ENCODE results near the gene CNTN5. TPM values are rescaled to one million over a fixed set of nuclear protein-coding genes. Genes with fewer than 3 reads are reported as not detected.

The CNTN5 gene
- total RNA-seq, 2 donors from 2014 or later = not detected

- no peaks in the 10 kb centered on the region for H3K9me3 ChIP-seq (ENCODE audit: control insufficient read depth, low read length, poor library complexity, severe bottlenecking)
- Mint-ChIP-seq H3K4me3 (no peak overlapping the region), H3K4me1 (no peaks in the 10 kb centered on the region), H3K27me3 (no peaks in the 10 kb centered on the region), H3K36me3 (ENCODE audit: low read depth) (no peaks in the 10 kb centered on the region), H3K27ac (no peak overlapping the region)
- ATAC-seq = no peak
- DNase-seq = no peak
These were observed 305.1 kb downstream of the CNTN5 start for GRCh38 chr11:99325847-99326246.

DNA sequence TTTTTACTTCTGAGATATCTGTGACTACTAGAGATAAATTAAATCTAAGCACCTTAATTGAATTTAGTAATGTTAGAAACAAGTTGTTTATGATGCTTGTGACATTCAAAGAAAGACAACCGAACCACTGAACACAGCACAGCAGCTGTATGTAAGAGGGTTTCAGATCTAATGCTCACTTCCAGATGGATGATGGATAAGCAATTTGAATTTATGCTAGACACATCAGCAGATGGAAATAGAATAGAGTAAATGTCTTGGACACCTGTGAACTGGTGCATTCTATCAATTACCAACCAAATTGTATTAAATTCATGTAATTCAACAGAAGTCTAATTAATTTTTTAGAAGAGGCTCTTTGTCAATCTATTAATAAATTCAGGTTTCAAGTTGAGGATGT is 306.3 kb downstream of the CNTN5 start:
- no peak for ATAC-seq
- H3K9me3 ChIP-seq (ENCODE audit: control insufficient read depth, low read length, poor library complexity, severe bottlenecking) = no peaks in the 10 kb centered on the region
- Mint-ChIP-seq H3K4me3 (no peak overlapping the region), H3K36me3 (ENCODE audit: low read depth) (no peaks in the 10 kb centered on the region), H3K27ac (no peak overlapping the region), H3K27me3 (no peaks in the 10 kb centered on the region), H3K4me1 (no peaks in the 10 kb centered on the region)
- DNase-seq = no peak

- Mint-ChIP-seq H3K27me3 (no peaks in the 10 kb centered on the region), H3K36me3 (ENCODE audit: low read depth) (no peaks in the 10 kb centered on the region), H3K4me1 (no peaks in the 10 kb centered on the region), H3K27ac (no peak overlapping the region), H3K4me3 (no peak overlapping the region)
- H3K9me3 ChIP-seq (ENCODE audit: control insufficient read depth, low read length, poor library complexity, severe bottlenecking) = no peaks in the 10 kb centered on the region
- ATAC-seq (no peak), DNase-seq (no peak)
These were observed 306.8 kb downstream of the CNTN5 start for GRCh38 chr11:99327527-99327926.

- no peaks in the 10 kb centered on the region for H3K9me3 ChIP-seq (ENCODE audit: control insufficient read depth, low read length, poor library complexity, severe bottlenecking)
- no peak for DNase-seq
- Mint-ChIP-seq H3K27me3 (no peaks in the 10 kb centered on the region), H3K4me1 (no peaks in the 10 kb centered on the region), H3K27ac (no peak overlapping the region), H3K36me3 (ENCODE audit: low read depth) (no peaks in the 10 kb centered on the region), H3K4me3 (no peak overlapping the region)
- no peak for ATAC-seq
These were observed 312.9 kb downstream of the CNTN5 start for GRCh38 chr11:99333621-99334020.

DNA sequence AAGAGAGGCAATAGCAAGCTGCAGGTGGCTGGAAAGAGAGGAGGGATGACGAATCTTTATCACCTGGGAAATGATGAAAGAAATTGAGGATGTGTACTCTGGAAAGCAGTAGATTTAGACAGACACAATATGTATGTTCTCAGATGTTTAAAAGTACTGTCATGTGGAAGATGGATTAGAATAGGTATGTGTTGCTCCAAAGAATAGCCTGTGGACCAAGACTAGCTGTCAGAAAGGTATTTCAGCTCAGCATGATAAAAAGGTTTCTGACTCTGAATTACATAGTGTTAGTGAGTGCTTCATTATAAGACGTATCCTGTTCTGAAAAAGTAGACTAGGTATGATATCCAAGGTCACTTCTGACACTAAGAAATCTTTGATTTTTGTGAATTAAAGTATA is 322.4 kb downstream of the CNTN5 start:
- Mint-ChIP-seq H3K4me3 (no peak overlapping the region), H3K36me3 (ENCODE audit: low read depth) (no peaks in the 10 kb centered on the region), H3K27me3 (no peaks in the 10 kb centered on the region), H3K4me1 (no peaks in the 10 kb centered on the region), H3K27ac (no peak overlapping the region)
- ATAC-seq (no peak), DNase-seq (no peak)
- no peaks in the 10 kb centered on the region for H3K9me3 ChIP-seq (ENCODE audit: control insufficient read depth, low read length, poor library complexity, severe bottlenecking)

DNA sequence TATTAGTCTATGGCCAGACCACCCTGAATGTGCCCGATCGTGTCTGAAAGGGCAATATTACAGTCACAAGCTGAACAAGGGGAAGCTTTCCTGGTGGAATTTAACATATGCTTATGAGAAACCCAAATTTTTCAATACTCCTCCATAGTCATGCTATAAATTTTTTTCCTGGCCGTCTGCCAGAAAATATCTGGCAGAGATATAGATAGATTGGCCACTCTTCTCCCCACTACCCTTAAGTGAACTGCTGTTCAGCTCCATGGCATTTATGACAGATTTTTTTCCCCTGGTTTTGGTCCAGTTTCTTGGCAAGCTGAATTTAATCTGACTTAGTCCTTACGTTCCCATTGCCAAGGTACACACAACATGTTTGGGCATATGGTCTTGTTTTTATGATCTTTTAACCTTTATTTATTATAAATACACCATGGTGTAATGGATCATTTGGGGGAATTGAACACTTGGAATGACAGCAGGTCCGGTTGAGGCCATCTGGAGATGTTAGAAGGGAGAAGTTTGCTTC is 328.5 kb downstream of the CNTN5 start:
- DNase-seq (no peak), ATAC-seq (no peak)
- H3K36me3 Mint-ChIP-seq (ENCODE audit: low read depth) = no peaks in the 10 kb centered on the region
- no peaks in the 10 kb centered on the region for H3K4me1 Mint-ChIP-seq
- no peaks in the 10 kb centered on the region for H3K9me3 ChIP-seq (ENCODE audit: control insufficient read depth, low read length, poor library complexity, severe bottlenecking)
- no peaks in the 10 kb centered on the region for H3K27me3 Mint-ChIP-seq
- no peak overlapping the region for H3K4me3 Mint-ChIP-seq
- no peak overlapping the region for H3K27ac Mint-ChIP-seq

GRCh38 chr11:99351624-99352023 is 330.9 kb downstream of the CNTN5 start:
- Mint-ChIP-seq H3K4me1 (no peaks in the 10 kb centered on the region), H3K36me3 (ENCODE audit: low read depth) (no peaks in the 10 kb centered on the region), H3K27me3 (no peaks in the 10 kb centered on the region), H3K27ac (no peak overlapping the region), H3K4me3 (no peak overlapping the region)
- H3K9me3 ChIP-seq (ENCODE audit: control insufficient read depth, low read length, poor library complexity, severe bottlenecking) = no peaks in the 10 kb centered on the region
- ATAC-seq (no peak), DNase-seq (no peak)

- H3K4me3 Mint-ChIP-seq = no peak overlapping the region
- H3K27me3 Mint-ChIP-seq = no peaks in the 10 kb centered on the region
- H3K36me3 Mint-ChIP-seq (ENCODE audit: low read depth) = no peaks in the 10 kb centered on the region
- no peaks in the 10 kb centered on the region for H3K9me3 ChIP-seq (ENCODE audit: control insufficient read depth, low read length, poor library complexity, severe bottlenecking)
- ATAC-seq (no peak), DNase-seq (no peak)
- H3K4me1 Mint-ChIP-seq = no peaks in the 10 kb centered on the region
- no peak overlapping the region for H3K27ac Mint-ChIP-seq
These were observed 331.9 kb downstream of the CNTN5 start for GRCh38 chr11:99352642-99353041.

DNA sequence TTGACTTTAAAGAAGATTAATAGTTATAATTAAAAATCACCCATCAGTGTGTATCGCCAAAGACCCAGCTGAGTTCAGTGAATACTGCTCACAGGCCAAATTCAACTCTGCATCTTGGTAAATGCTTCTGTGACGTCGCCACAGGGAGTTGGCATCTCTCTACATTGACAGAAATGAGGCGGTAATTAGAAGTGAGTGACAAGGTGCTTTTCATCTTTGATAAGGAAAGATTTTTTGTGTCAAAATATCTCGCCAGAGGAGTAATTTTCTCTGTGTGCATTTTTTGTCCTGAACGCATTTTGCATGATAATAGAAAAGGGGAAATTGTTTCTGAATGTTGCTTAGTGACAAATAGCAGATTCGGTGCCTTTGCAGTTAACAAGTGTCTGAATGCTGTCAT is 345.8 kb downstream of the CNTN5 start:
- Mint-ChIP-seq H3K27me3 (no peaks in the 10 kb centered on the region), H3K27ac (no peak overlapping the region), H3K4me3 (no peak overlapping the region), H3K36me3 (ENCODE audit: low read depth) (no peaks in the 10 kb centered on the region), H3K4me1 (no peaks in the 10 kb centered on the region)
- DNase-seq = no peak
- H3K9me3 ChIP-seq (ENCODE audit: control insufficient read depth, low read length, poor library complexity, severe bottlenecking) = no peaks in the 10 kb centered on the region
- ATAC-seq = no peak

GRCh38 chr11:99368583-99368982 is 347.8 kb downstream of the CNTN5 start:
- no peak overlapping the region for H3K27ac Mint-ChIP-seq
- H3K4me1 Mint-ChIP-seq = no peaks in the 10 kb centered on the region
- no peak overlapping the region for H3K4me3 Mint-ChIP-seq
- no peaks in the 10 kb centered on the region for H3K9me3 ChIP-seq (ENCODE audit: control insufficient read depth, low read length, poor library complexity, severe bottlenecking)
- no peak for ATAC-seq
- no peaks in the 10 kb centered on the region for H3K27me3 Mint-ChIP-seq
- no peaks in the 10 kb centered on the region for H3K36me3 Mint-ChIP-seq (ENCODE audit: low read depth)
- DNase-seq = no peak

DNA sequence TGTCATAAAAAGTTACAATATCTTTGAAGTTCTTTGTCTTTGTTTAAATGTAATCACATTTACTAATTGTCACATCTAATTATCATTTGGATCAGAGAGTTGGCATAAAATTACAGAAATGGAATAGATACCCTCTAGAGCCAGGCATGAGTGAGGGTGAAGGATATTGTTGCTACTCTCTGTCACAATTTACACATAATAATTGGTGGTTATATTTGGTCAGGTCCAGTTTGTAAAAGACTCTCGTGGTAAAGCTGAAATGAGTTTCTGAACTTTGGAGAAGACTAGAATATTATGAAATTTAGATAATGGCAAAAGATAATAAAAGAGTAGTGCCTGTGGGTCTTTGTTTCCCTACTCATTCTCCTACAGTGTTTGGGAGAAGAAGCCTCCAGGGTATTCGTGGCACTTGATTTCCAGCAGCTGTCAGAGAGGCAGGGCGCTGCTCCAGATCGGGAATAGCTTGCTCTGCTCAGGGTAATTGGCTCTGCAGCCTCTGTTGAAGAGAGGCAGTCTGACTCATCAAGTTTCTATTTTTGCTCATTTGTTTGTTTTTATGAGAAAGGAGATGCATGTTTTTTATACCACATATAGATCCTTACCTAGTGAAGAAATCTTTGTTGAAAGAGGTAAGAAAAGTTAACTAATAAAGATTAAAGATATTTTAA is 349.9 kb downstream of the CNTN5 start:
- Mint-ChIP-seq H3K36me3 (ENCODE audit: low read depth) (no peaks in the 10 kb centered on the region), H3K27ac (no peak overlapping the region), H3K4me1 (no peaks in the 10 kb centered on the region), H3K4me3 (no peak overlapping the region), H3K27me3 (no peaks in the 10 kb centered on the region)
- H3K9me3 ChIP-seq (ENCODE audit: control insufficient read depth, low read length, poor library complexity, severe bottlenecking) = no peaks in the 10 kb centered on the region
- DNase-seq (no peak), ATAC-seq (no peak)

DNA sequence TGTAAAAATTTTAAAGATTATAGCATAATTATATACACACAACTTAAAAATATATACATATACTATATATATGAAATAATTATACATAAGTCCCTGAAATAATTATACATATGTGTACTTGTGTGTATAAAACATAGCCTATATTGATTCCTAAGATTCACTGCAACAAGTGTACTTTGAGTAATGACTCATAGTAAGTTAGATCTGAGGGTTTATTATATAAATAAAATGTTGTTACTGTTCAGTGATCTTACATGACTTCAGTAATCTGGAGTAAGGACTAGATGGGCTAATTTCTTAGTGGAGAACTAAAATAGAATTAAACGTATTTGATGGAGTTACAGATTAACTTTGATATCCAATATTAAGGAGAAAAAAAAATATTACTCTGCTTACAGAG is 350.5 kb downstream of the CNTN5 start:
- ATAC-seq (no peak), DNase-seq (no peak)
- Mint-ChIP-seq H3K36me3 (ENCODE audit: low read depth) (no peaks in the 10 kb centered on the region), H3K27ac (no peak overlapping the region), H3K4me3 (no peak overlapping the region), H3K4me1 (no peaks in the 10 kb centered on the region), H3K27me3 (no peaks in the 10 kb centered on the region)
- H3K9me3 ChIP-seq (ENCODE audit: control insufficient read depth, low read length, poor library complexity, severe bottlenecking) = no peaks in the 10 kb centered on the region

DNA sequence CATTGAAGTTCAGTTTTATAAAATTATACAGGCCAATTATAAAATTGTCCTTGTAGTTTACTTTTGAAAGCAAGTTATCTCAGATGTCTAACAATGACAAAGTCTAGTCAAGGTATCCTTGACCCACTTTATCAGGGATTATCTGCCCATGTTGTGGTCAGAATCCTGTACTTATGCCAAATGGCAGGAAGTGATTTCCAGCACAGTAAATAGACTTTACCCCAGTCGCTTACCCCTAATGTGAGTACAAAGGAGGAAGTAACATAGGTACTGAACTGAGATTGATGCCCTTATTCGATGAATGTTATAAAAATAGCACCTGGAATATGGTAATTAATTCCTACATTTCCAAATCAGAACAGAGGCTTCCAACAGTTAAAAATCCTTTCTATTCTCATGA is 355.7 kb downstream of the CNTN5 start:
- DNase-seq = no peak
- no peaks in the 10 kb centered on the region for H3K9me3 ChIP-seq (ENCODE audit: control insufficient read depth, low read length, poor library complexity, severe bottlenecking)
- Mint-ChIP-seq H3K4me3 (no peak overlapping the region), H3K36me3 (ENCODE audit: low read depth) (no peaks in the 10 kb centered on the region), H3K4me1 (no peaks in the 10 kb centered on the region), H3K27me3 (no peaks in the 10 kb centered on the region), H3K27ac (no peak overlapping the region)
- ATAC-seq = no peak

- no peak overlapping the region for H3K27ac Mint-ChIP-seq
- H3K4me3 Mint-ChIP-seq = no peak overlapping the region
- no peak for DNase-seq
- no peaks in the 10 kb centered on the region for H3K9me3 ChIP-seq (ENCODE audit: control insufficient read depth, low read length, poor library complexity, severe bottlenecking)
- H3K27me3 Mint-ChIP-seq = no peaks in the 10 kb centered on the region
- no peaks in the 10 kb centered on the region for H3K36me3 Mint-ChIP-seq (ENCODE audit: low read depth)
- no peak for ATAC-seq
- H3K4me1 Mint-ChIP-seq = no peaks in the 10 kb centered on the region
These were observed 363.0 kb downstream of the CNTN5 start for GRCh38 chr11:99383648-99384245.
